ENCODE data around the gene EIF5A.
A peak's percentile ranks its signal among the peaks of the same experiment; 100 is the strongest.

The EIF5A gene

GRCh38 chr17:7295230-7296180, 11.9 kb upstream of the EIF5A start:
- H4K91ac ChIP-seq (ENCODE audit: low read length): no peak overlapping the region
- no peak overlapping the region for H3K4ac ChIP-seq (ENCODE audit: low read depth in 1 of 2, low read length in 2 of 2)
- H3K36me3 ChIP-seq (ENCODE audit: control insufficient read depth in 1 of 2, insufficient read depth in 2 of 2, low read depth in 1 of 2, low read length in 2 of 2): no peaks in the 10 kb centered on the region
- no peaks in the 10 kb centered on the region for H3K79me1 ChIP-seq (replicated peaks; ENCODE audit: low read length, poor library complexity, severe bottlenecking)
- H3K14ac ChIP-seq (ENCODE audit: low read length in 2 of 2): no peak overlapping the region
- no peak overlapping the region for H3K4me2 ChIP-seq (ENCODE audit: low read length, poor library complexity, severe bottlenecking)
- no peak overlapping the region for H2AFZ ChIP-seq (ENCODE audit: low read depth, low read length)
- H3K27me3 ChIP-seq (ENCODE audit: control insufficient read depth in 1 of 2, insufficient read depth in 1 of 2, low read length in 2 of 2): peaks cover 49% of the 10 kb centered on the region in 2 experiments
- H3K18ac ChIP-seq (ENCODE audit: low read depth in 1 of 2, low read length in 2 of 2): no peak overlapping the region
- peak overlapping the region; percentile 26 for H3K9ac ChIP-seq (ENCODE audit: low read length)
- H2AK5ac ChIP-seq (ENCODE audit: low read length, severe bottlenecking): no peak overlapping the region
- 74% methylated on average over 42 of the region's 42 CpGs for WGBS
- no peaks in the 10 kb centered on the region for H3K9me3 ChIP-seq (ENCODE audit: control insufficient read depth, low read length)
- peaks cover 18% of the 10 kb centered on the region for H3K4me1 ChIP-seq (ENCODE audit: control insufficient read depth, insufficient read depth, low read depth, low read length)
- H3K27ac ChIP-seq (ENCODE audit: low read length, poor library complexity, severe bottlenecking): no peak overlapping the region
- H2BK15ac ChIP-seq (ENCODE audit: low read depth, poor library complexity, severe bottlenecking): no peak overlapping the region
- no peak overlapping the region for H2BK120ac ChIP-seq (ENCODE audit: low read depth, low read length)
- DNase-seq: no peak
- H2BK12ac ChIP-seq (ENCODE audit: low read length in 2 of 2): no peak overlapping the region
- peak overlapping the region in 1 of 2 experiments; percentile 66 for H3K4me3 ChIP-seq (ENCODE audit: insufficient read depth in 1 of 2, low read depth in 1 of 2, low read length in 2 of 2)
- no peak overlapping the region for H4K8ac ChIP-seq (ENCODE audit: low read length)
- H3K23ac ChIP-seq (ENCODE audit: low read length in 2 of 2): no peak overlapping the region
- H2BK5ac ChIP-seq (ENCODE audit: low read depth, low read length, poor library complexity, severe bottlenecking): no peak overlapping the region

GRCh38 chr17:7296189-7296861, 11.1 kb upstream of the EIF5A start:
- Histone ChIP-seq H3K36me3 (ENCODE audit: control insufficient read depth in 1 of 2, insufficient read depth in 2 of 2, low read depth in 1 of 2, low read length in 2 of 2) (no peaks in the 10 kb centered on the region), H3K4me3 (ENCODE audit: insufficient read depth in 1 of 2, low read depth in 1 of 2, low read length in 2 of 2) (peak overlapping the region in 1 of 2 experiments; percentile 66), H3K4ac (ENCODE audit: low read depth in 1 of 2, low read length in 2 of 2) (no peak overlapping the region), H3K14ac (ENCODE audit: low read length in 2 of 2) (no peak overlapping the region), H3K4me1 (ENCODE audit: control insufficient read depth, insufficient read depth, low read depth, low read length) (peaks cover 18% of the 10 kb centered on the region), H2BK120ac (ENCODE audit: low read depth, low read length) (no peak overlapping the region), H3K18ac (ENCODE audit: low read depth in 1 of 2, low read length in 2 of 2) (no peak overlapping the region), H2AK5ac (ENCODE audit: low read length, severe bottlenecking) (no peak overlapping the region), H4K8ac (ENCODE audit: low read length) (no peak overlapping the region), H3K9ac (ENCODE audit: low read length) (peak overlapping the region; percentile 46), H2BK15ac (ENCODE audit: low read depth, poor library complexity, severe bottlenecking) (no peak overlapping the region), H3K4me2 (ENCODE audit: low read length, poor library complexity, severe bottlenecking) (peak overlapping the region; percentile 56), H3K27me3 (ENCODE audit: control insufficient read depth in 1 of 2, insufficient read depth in 1 of 2, low read length in 2 of 2) (peaks cover 40 to 41% of the 10 kb centered on the region in 2 experiments), H4K91ac (ENCODE audit: low read length) (no peak overlapping the region), H3K27ac (ENCODE audit: low read length, poor library complexity, severe bottlenecking) (no peak overlapping the region), H3K23ac (ENCODE audit: low read length in 2 of 2) (no peak overlapping the region), H2BK5ac (ENCODE audit: low read depth, low read length, poor library complexity, severe bottlenecking) (no peak overlapping the region), H3K9me3 (ENCODE audit: control insufficient read depth, low read length) (no peaks in the 10 kb centered on the region), H2AFZ (ENCODE audit: low read depth, low read length) (no peak overlapping the region), H3K79me1 (replicated peaks; ENCODE audit: low read length, poor library complexity, severe bottlenecking) (no peaks in the 10 kb centered on the region), H2BK12ac (ENCODE audit: low read length in 2 of 2) (no peak overlapping the region)
- peak; percentile 84 for DNase-seq
- WGBS: 7% methylated on average over 42 of the region's 51 CpGs

GRCh38 chr17:7304179-7304578, 3.2 kb upstream of the EIF5A start:
- H3K9ac ChIP-seq (ENCODE audit: low read length): no peak overlapping the region
- no peak overlapping the region for H2BK15ac ChIP-seq (ENCODE audit: low read depth, poor library complexity, severe bottlenecking)
- no peak overlapping the region for H2BK120ac ChIP-seq (ENCODE audit: low read depth, low read length)
- H2AFZ ChIP-seq (ENCODE audit: low read depth, low read length): no peak overlapping the region
- H4K91ac ChIP-seq (ENCODE audit: low read length): no peak overlapping the region
- H3K36me3 ChIP-seq (ENCODE audit: control insufficient read depth in 1 of 2, insufficient read depth in 2 of 2, low read depth in 1 of 2, low read length in 2 of 2): no peaks in the 10 kb centered on the region
- DNase-seq: no peak
- no peaks in the 10 kb centered on the region for H3K79me1 ChIP-seq (replicated peaks; ENCODE audit: low read length, poor library complexity, severe bottlenecking)
- no peaks in the 10 kb centered on the region for H3K9me3 ChIP-seq (ENCODE audit: control insufficient read depth, low read length)
- H2AK5ac ChIP-seq (ENCODE audit: low read length, severe bottlenecking): no peak overlapping the region
- H2BK12ac ChIP-seq (ENCODE audit: low read length in 2 of 2): no peak overlapping the region
- H3K18ac ChIP-seq (ENCODE audit: low read depth in 1 of 2, low read length in 2 of 2): no peak overlapping the region
- no peak overlapping the region for H4K8ac ChIP-seq (ENCODE audit: low read length)
- H3K4ac ChIP-seq (ENCODE audit: low read depth in 1 of 2, low read length in 2 of 2): no peak overlapping the region
- no peak overlapping the region for H2BK5ac ChIP-seq (ENCODE audit: low read depth, low read length, poor library complexity, severe bottlenecking)
- H3K23ac ChIP-seq (ENCODE audit: low read length in 2 of 2): no peak overlapping the region
- peaks cover 2% of the 10 kb centered on the region for H3K4me1 ChIP-seq (ENCODE audit: control insufficient read depth, insufficient read depth, low read depth, low read length)
- 95% methylated on average over 5 of the region's 7 CpGs for WGBS
- H3K27me3 ChIP-seq (ENCODE audit: control insufficient read depth in 1 of 2, insufficient read depth in 1 of 2, low read length in 2 of 2): peaks cover 0 to 3% of the 10 kb centered on the region in 2 experiments
- no peak overlapping the region for H3K4me2 ChIP-seq (ENCODE audit: low read length, poor library complexity, severe bottlenecking)
- no peak overlapping the region for H3K27ac ChIP-seq (ENCODE audit: low read length, poor library complexity, severe bottlenecking)
- no peak overlapping the region for H3K4me3 ChIP-seq (ENCODE audit: insufficient read depth in 1 of 2, low read depth in 1 of 2, low read length in 2 of 2)
- no peak overlapping the region for H3K14ac ChIP-seq (ENCODE audit: low read length in 2 of 2)
